NAMALWA (cell line): ENCODE measurements around the gene CLRN3.

Source experiments
- DNase-seq: peaks from one replicate; pipeline ENCODE4 v3.0.0-alpha.2; 2015; ENCODE audit warnings: low spot score

CLRN3 gene

GRCh38 chr10:127919418-127920271 lies 26.9 kb upstream of the CLRN3 start:
- DNase-seq = peak; percentile 28

GRCh38 chr10:127918572-127918971 lies 25.8 kb upstream of the CLRN3 start:
- no peak for DNase-seq

DNA sequence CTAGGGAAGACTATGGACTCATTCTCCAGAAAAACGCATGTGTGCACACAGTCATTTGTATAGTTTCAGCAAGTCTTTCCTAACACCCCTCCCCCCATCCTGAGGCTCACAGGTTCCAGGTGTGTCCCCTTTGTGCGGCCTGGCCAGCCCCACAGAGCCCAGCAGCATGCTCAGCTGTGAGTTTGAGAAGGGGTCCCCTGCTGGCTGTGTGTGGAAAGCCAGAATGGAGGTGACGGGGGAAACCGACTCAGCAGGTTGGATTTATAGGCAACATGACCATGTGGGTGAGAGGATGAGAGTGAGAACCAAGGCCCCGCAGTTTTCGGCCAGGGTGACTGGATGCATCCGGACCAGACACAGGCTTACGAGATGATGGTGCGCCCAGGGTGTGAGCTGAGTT lies 24.1 kb upstream of the CLRN3 start:
- DNase-seq = no peak

- no peak for DNase-seq
These were observed 22.6 kb upstream of the CLRN3 start for GRCh38 chr10:127915324-127915723.

- DNase-seq = no peak
These were observed 20.6 kb upstream of the CLRN3 start for GRCh38 chr10:127913368-127913759.

- DNase-seq = no peak
These were observed 20.0 kb upstream of the CLRN3 start for GRCh38 chr10:127912607-127913367.

DNA sequence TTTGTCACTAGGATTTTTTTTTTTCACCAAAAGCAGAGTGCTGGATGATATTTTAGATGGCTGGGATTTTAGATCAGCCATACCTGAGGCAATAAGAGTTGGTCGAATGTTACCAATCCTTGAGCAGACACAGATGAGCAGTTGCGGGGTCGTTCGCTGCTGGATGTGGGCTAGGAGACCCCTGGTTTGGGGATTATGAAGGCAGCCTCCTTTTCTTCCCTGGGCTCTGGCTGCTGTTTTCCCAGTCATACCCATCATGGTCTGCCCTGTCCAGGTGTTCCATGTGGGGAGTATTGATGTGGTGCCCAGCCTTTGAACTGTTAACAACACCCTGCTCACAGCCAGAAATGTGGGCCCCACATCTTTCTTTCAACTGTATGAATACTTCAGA lies 19.1 kb upstream of the CLRN3 start:
- DNase-seq = no peak

GRCh38 chr10:127911218-127911866 lies 18.6 kb upstream of the CLRN3 start:
- no peak for DNase-seq

DNA sequence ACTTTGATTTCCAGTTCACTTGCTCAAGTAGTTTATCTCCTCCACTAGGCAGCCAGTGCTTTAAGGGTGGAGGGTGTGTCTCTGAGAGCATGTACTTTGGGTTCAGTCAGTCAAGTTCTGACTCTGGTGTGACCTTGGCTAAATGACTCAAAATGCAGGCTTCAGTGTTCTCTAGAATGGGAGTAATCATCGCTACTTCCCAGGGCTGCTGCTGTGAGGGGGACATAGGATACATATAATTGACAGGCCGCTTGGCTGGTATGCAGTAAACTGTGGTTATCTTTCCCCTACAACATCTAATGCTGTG lies 17.7 kb upstream of the CLRN3 start:
- no peak for DNase-seq

- no peak for DNase-seq
These were observed 17.1 kb upstream of the CLRN3 start for GRCh38 chr10:127909716-127910463.

DNA sequence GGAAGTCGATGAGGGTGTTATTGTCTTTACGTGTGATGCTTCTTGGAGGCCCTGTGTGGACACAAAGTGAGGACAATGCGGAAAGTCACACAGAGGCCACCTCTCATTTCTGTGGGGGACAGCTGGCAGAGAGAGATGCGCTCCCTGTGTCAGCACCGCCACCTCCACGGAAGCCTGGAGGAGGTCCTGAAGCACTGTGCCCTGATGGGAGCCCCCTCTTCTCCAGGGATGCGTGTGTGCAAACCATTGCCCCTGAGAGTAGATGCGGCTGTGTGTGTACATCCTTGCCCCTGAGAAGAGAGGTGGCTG lies 16.2 kb upstream of the CLRN3 start:
- no peak for DNase-seq

- DNase-seq = no peak
These were observed 15.6 kb upstream of the CLRN3 start for GRCh38 chr10:127908106-127908958.

GRCh38 chr10:127907411-127908105 lies 14.8 kb upstream of the CLRN3 start:
- no peak for DNase-seq

DNA sequence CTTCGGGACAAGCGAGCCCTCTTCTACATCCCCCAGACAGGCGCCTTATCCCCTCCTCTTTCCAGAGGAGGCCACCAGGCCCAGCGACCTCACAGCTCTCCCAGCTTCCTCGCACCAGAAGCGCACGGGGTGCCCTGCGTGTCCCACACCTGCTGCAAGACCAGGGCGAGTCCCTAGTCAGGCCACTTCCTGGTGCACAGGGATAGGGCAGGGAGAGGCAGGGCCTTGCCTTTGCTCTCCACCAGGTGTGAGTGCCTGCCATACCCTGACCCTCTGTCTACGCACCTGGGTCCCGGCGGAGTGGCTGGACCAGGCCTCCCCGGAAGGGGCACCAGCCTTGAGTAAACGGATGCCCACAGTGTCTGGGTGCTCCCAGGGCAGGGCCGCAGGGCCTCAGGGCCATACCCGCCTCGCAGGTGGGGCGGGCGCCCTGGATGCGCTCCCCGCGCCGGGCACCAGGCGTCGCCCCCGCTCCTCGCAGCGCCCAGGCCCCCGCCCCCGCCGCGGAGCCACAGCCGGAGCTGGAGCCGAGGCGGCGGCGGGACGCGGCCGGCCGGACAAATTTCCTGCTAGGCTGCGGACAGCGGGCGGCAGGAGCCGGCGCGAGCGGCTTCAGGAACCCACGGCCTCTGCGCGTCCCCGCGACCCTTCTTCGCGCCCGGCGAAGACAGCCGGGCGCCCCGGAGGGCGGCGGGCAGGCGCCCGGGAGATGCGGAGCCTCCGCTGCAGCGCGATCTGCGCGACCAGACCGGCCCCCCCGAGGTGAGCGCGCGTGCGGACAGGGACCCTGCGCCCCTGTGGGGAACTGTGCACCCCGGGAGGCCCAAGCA lies 14.0 kb upstream of the CLRN3 start, which contains the start of gene PTPRE:
Gene PTPRE (plus strand): TSS at position 556 of the 830 bp plus-strand sequence. CDS start 133,779 bp downstream, outside the sequence.
- no peak for DNase-seq

DNA sequence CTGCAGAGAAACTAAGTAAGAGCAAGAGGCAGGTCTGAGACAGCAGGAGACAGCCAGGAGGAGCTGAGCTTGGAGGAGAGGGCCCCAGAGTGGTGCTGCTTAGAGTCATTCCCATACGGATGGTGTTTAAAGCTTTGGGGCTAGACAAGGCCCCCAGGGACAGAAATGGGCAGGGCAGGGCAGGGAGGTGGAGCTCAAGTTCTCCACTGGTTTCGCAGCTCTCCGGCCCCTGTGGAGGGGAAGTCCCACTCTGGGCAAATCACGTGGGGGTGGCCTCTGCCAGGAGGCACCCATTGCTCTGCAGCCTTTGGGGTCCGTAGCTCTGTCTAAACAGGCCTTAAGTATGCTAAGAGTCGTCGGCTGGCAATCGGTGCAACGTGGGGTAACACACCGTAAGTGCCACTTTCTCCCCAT lies 13.1 kb upstream of the CLRN3 start:
- DNase-seq = no peak

GRCh38 chr10:127905001-127905847 lies 12.5 kb upstream of the CLRN3 start:
- DNase-seq = no peak

GRCh38 chr10:127904311-127905000 lies 11.7 kb upstream of the CLRN3 start:
- no peak for DNase-seq

DNA sequence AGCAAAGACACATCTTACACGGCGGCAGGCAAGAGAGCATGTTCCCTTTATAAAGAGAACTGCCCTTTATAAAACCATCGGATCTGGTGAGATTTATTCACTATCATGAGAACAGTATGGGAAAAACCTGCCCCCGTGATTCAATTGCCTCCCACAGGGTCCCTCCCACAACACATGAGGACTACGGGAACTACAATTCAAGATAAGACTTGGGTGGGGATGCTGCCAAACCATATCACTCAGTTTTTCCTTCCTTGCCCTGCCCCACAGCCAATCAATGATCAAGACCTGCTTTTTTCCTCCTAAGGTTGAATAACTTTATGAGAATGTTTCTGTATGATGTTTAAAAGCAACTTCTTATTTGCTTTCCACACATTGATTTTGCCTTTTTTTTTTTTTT lies 11.0 kb upstream of the CLRN3 start:
- no peak for DNase-seq
